Cardiac atrium fibroblast (primary cell): ENCODE results near the gene PAK6. TPM values are rescaled to one million over a fixed set of nuclear protein-coding genes. Genes with fewer than 3 reads are reported as not detected.

Experiments
- total RNA-seq: library from RNA; depleted of rRNA; stranded (reverse); fragments of >200 nt; gene quantifications from 2 replicates; pipeline ENCODE4 v1.2.3, GENCODE V29; 2015

PAK6 gene
- 0.16 TPM in 1 of 2 replicates, not detected in the other for total RNA-seq

DNA sequence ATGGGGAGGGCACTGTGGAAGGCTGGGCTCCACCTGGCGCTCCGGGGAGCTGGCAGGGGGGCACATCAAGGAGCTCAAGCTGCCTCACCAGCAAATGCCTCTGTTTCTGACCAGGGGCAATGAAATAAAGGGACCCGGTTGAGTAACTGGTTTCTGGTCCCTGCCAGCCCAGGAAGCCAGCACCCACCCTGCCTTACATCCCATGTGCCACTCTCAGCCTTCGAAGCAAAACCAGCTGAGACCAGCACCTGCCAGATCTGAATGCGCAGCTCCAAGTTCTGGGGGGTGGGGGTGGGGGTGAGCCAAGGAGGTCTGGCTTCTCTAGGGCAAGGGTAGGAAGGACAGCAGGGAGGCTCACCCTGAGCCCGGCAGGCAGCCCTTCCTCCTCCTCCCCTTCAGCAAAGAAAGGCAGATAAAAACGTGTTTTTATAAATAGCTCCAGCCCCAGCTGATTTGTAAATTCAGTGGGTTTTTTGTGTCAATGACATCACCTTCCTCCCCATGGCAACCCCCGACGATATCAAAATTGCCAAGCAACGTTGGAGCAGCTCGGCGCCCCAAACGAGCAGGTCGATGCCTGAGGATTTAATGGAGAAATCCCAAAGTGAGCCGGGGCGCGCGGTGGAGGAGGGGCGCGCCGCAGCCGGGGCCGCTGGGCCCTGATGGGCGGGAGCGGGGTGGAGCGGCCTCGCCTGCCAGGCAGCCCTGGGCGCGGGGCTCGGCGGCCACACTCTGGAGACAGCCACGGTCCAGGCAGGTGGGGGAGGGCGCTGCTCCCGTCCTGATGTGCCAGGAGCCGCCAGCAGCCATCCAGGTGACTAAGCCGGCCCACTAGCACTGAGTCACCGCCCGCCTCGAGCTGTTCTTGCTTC, at the start of gene PAK6:
TSS of gene PAK6 (plus strand) at position 532 of the 872 bp plus-strand sequence. CDS start 25,723 bp downstream, outside the sequence.

DNA sequence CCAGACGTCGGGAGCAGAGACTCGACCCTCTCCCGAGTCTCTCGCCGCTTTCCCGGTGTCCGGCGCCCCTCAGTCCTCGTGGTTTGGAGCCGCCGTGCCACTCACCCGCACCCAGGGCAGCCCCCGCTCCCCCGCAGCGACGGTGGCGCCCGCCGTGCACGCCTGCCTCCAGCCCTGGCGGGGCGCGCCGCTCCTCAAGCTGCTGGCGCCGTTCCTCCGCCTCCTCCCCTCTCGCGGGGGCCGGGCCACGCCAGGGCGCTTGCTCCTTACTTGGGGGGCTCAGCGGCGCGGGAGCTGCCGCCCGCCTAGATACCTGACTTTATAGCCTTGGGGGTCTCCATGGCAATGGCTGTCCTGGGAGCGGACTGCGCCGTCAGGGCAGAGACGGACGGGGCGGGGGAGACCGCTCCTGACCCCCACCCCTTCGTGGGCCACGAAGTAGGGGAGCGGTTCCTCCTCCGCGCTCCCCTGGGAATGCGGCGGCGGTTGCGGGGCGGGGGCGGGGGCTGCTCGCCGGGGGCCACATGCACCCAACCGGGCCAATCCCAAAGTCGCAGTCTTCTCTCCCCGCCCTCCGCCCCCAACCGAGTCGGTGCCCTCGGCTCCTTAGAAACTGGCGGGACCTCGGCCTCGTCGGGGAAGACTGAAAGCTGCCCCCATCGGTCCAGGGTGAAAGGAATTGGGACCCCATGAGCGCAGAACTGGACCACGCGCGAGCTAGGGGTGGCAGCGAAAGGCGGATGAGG, 44.2 kb downstream of the PAK6 start, which contains the start of gene ANKRD63:
TSS of gene ANKRD63 (minus strand) at position 196 of the 746 bp plus-strand sequence. CDS start 478 bp downstream, outside the sequence.

DNA sequence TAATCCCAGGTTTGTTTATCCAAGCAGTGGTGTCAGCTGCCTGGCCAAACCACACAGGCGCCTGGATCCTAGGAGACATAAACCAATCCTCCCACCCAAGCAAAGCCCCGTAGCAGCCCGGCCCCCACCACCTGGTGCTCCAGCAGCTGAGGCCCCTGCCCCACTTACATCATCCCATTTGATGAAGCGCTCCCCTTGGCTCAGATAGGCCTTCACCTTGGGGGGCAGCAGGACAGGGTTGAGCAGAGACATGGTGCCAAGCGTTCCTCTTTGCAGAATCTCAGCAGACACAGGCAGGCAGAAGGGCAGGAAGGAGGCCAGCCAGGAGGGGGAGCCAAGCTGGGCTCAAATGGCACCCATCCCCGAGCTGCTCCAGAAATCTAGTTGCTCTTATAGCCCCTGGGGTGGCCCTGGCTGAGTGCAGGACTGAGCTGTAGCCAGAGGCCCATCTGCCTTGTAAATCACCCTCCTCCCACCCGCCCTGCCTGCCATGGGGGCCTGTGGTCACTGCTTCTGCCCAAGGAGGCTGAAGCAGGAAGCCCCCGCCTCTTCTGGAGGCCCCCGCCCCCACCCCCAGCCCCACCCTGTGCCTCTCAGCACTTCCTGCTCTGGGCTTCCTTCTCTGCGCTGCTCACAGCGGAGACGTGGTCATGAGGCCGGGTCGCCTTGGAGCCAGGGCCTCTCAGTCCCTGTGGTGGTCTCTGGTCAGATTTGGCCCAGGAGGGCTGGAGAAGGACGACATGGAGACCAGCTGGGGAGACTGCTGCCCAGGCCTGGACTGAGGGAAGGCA, 68.8 kb downstream of the PAK6 start, which contains the start of gene PLCB2:
TSS of gene PLCB2 (minus strand) at position 515 of the 791 bp plus-strand sequence. CDS start at position 252, 263 bp downstream.

DNA sequence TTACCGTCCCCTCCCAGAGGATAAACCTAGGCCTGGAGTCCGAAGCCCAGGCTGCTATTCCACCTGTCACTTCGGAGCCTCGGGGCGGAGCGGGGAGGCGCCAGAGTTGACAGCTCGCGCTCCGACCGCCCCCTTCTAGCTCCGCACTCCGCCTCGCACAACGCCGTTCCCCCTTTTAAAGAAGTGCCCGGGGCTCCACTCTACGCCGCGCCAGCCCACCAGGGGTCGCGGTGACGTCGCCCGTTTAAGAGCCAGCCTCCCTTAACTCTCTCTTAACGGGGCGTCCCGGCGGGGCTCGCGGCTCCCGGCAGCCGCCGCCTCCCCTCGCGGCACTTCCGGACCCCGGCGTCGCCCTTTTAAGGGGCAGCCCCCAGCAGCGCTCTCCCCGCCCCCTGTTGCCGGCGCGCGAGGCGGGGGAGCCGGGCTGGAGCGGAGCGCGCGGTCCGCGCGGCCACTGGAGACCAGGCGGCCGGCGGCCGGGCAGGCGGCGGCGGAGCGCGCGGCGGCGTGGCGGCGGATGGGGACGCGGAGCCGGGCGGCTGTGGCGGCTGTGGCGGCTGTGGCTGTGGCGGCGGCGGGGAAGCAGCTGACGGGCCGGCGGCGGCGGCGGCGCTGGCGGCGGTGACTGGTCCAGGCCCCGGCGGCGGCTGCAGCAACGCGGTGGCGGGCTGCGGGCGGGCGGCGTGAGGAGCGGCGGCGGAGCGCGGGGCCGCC, 84.5 kb downstream of the PAK6 start, which contains the start of gene INAFM2:
TSS of gene INAFM2 (plus strand) at position 454 of the 714 bp plus-strand sequence. CDS start 364 bp downstream, outside the sequence.

Other genes with a start within 250 kb of the PAK6 start
- gene SRP14, start 199.9 kb upstream of the PAK6 start, total RNA-seq = 185 and 239 TPM in 2 replicates
- 0.36 and 0.49 TPM in 2 replicates for gene BMF, start 130.2 kb upstream of the PAK6 start, total RNA-seq
- gene BUB1B, start 78.0 kb upstream of the PAK6 start, total RNA-seq = 5.0 and 8.7 TPM in 2 replicates
- gene ANKRD63, start 44.0 kb downstream of the PAK6 start, total RNA-seq = not detected in 2 replicates
- 1.1 TPM in 2 replicates for gene PLCB2, start 68.9 kb downstream of the PAK6 start, total RNA-seq
- gene INAFM2, start 84.6 kb downstream of the PAK6 start, total RNA-seq = 16.8 and 28.0 TPM in 2 replicates
- gene CCDC9B, start 101.9 kb downstream of the PAK6 start, total RNA-seq = 1.1 and 5.2 TPM in 2 replicates
- gene PHGR1, start 112.0 kb downstream of the PAK6 start, total RNA-seq = not detected in 2 replicates
- gene DISP2, start 119.2 kb downstream of the PAK6 start, total RNA-seq = 0.16 and 0.36 TPM in 2 replicates
- gene KNSTRN, start 143.7 kb downstream of the PAK6 start, total RNA-seq = 14.3 and 16.5 TPM in 2 replicates
- 25.1 and 33.7 TPM in 2 replicates for gene IVD, start 166.7 kb downstream of the PAK6 start, total RNA-seq
- gene BAHD1, start 201.9 kb downstream of the PAK6 start, total RNA-seq = 11.2 and 16.2 TPM in 2 replicates
- gene CHST14, start 231.9 kb downstream of the PAK6 start, total RNA-seq = 23.3 and 24.6 TPM in 2 replicates